HT1080 (cell line): ENCODE measurements around the gene APPBP2. TPM values are rescaled to one million over a fixed set of nuclear protein-coding genes. Genes with fewer than 3 reads are reported as not detected.
"Not testable (repeated sequence)": the region's sequence is repeated elsewhere in the genome, so short reads cannot be mapped to it uniquely, and the experiment has no call there.

Source experiments
- DNase-seq: peaks from one replicate; pipeline ENCODE4 v3.0.0-alpha.2; 2015; ENCODE audit warnings: low read depth
- total RNA-seq: library from RNA; depleted of rRNA; stranded (reverse); fragments of >200 nt; shearing (Covaris generic); gene quantifications from 2 replicates; pipeline ENCODE4 v1.2.3, GENCODE V29; 2014

The APPBP2 gene
- total RNA-seq, 1 experiment from 2014 or later = 15.7 TPM

- DNase-seq = no peak
These were observed 23.9 kb downstream of the APPBP2 start for GRCh38 chr17:60502145-60502544.

GRCh38 chr17:60501589-60501988, 24.5 kb downstream of the APPBP2 start:
- no peak for DNase-seq

GRCh38 chr17:60496041-60496440, 30.0 kb downstream of the APPBP2 start:
- DNase-seq = no peak

- no peak for DNase-seq
These were observed 30.8 kb downstream of the APPBP2 start for GRCh38 chr17:60495260-60495659.

- no peak for DNase-seq
These were observed 32.2 kb downstream of the APPBP2 start for GRCh38 chr17:60493847-60494321.

- DNase-seq = no peak
These were observed 34.3 kb downstream of the APPBP2 start for GRCh38 chr17:60491771-60492170.

GRCh38 chr17:60490594-60490993, 35.4 kb downstream of the APPBP2 start:
- DNase-seq = not testable (repeated sequence)

- DNase-seq = no peak
These were observed 44.4 kb downstream of the APPBP2 start for GRCh38 chr17:60481604-60482003.

- DNase-seq = no peak
These were observed 52.3 kb downstream of the APPBP2 start for GRCh38 chr17:60473788-60474187.

- DNase-seq = no peak
These were observed 53.6 kb downstream of the APPBP2 start for GRCh38 chr17:60472449-60472848.

GRCh38 chr17:60471451-60471850, 54.6 kb downstream of the APPBP2 start:
- no peak for DNase-seq

- DNase-seq = no peak
These were observed 57.7 kb downstream of the APPBP2 start for GRCh38 chr17:60468371-60468770.

- no peak for DNase-seq
These were observed 61.7 kb downstream of the APPBP2 start for GRCh38 chr17:60464343-60464742.

GRCh38 chr17:60463157-60463835, 62.7 kb downstream of the APPBP2 start:
- DNase-seq = no peak

- no peak for DNase-seq
These were observed 64.5 kb downstream of the APPBP2 start for GRCh38 chr17:60461584-60461983.

- no peak for DNase-seq
These were observed 68.9 kb downstream of the APPBP2 start for GRCh38 chr17:60457148-60457547.

- no peak for DNase-seq
These were observed 70.7 kb downstream of the APPBP2 start for GRCh38 chr17:60455378-60455777.

GRCh38 chr17:60451965-60452364, 74.1 kb downstream of the APPBP2 start:
- no peak for DNase-seq

- no peak for DNase-seq
These were observed 75.0 kb downstream of the APPBP2 start for GRCh38 chr17:60451071-60451470.

- DNase-seq = no peak
These were observed 78.7 kb downstream of the APPBP2 start for GRCh38 chr17:60447375-60447774.

- no peak for DNase-seq
These were observed 80.9 kb downstream of the APPBP2 start for GRCh38 chr17:60445144-60445543.

- no peak for DNase-seq
These were observed 82.3 kb downstream of the APPBP2 start for GRCh38 chr17:60443713-60444112.
